K562 (cell line): ENCODE data around the gene DHX40. TPM values are rescaled to one million over a fixed set of nuclear protein-coding genes. Genes with fewer than 3 reads are reported as not detected.

Experiments used
- ARID3B ChIP-seq: fragments of 250-450 bp; sonication (Bioruptor Pico); IDR thresholded peaks from 2 replicates; pipeline ENCODE4 v1.4.0; 2020; ENCODE audit warnings: borderline replicate concordance
- BMI1 ChIP-seq: fragments of 150-350 bp; IDR thresholded peaks from 2 replicates; pipeline ENCODE4 v1.6.1; 2014; ENCODE audit warnings: low read length
- DACH1 ChIP-seq: fragments of 450-650 bp; IDR thresholded peaks from 2 replicates; pipeline ENCODE4 v1.6.1; 2018; ENCODE audit not compliant: partially characterized antibody
- ETS2 ChIP-seq: IDR thresholded peaks from 2 replicates; pipeline ENCODE4 v1.6.1; 2016; ENCODE audit warnings: borderline replicate concordance, missing genetic modification characterization, mild to moderate bottlenecking, moderate library complexity, missing compliant biosample characterization; ENCODE audit not compliant: poor library complexity, severe bottlenecking
- ETV5 ChIP-seq: sonication (generic); formaldehyde crosslinking; IDR thresholded peaks from 2 replicates; pipeline ENCODE4 v1.4.0; 2020; ENCODE audit warnings: low read depth, mild to moderate bottlenecking, missing genetic modification reagents
- HEY1 ChIP-seq: fragments of 250-450 bp; sonication (Bioruptor Pico); IDR thresholded peaks from 2 replicates; pipeline ENCODE4 v1.5.0; 2020; ENCODE audit warnings: mild to moderate bottlenecking, moderate library complexity, borderline replicate concordance
- HMG20A ChIP-seq: fragments of 450-650 bp; formaldehyde crosslinking; conservative IDR thresholded peaks from 2 replicates; pipeline ENCODE4 v1.4.0; 2020; ENCODE audit warnings: mild to moderate bottlenecking, mixed read lengths
- HSF4 ChIP-seq: fragments of 250-450 bp; sonication (Bioruptor Pico); IDR thresholded peaks from 2 replicates; pipeline ENCODE4 v2.1.2; 2022; ENCODE audit warnings: mild to moderate bottlenecking, moderate library complexity, borderline replicate concordance
- KAT8 ChIP-seq: fragments of 450-650 bp; IDR thresholded peaks from 2 replicates; pipeline ENCODE4 v1.6.1; 2016; ENCODE audit warnings: low read depth, mild to moderate bottlenecking
- MCM5 ChIP-seq: fragments of 450-650 bp; IDR thresholded peaks from 2 replicates; pipeline ENCODE4 v1.6.1; 2016; ENCODE audit warnings: low read depth
- MEF2A ChIP-seq: IDR thresholded peaks from 2 replicates; pipeline ENCODE4 v1.6.1; 2011; ENCODE audit warnings: low read depth, mild to moderate bottlenecking, low read length, moderate library complexity; ENCODE audit not compliant: control insufficient read depth
- MEF2D ChIP-seq: conservative IDR thresholded peaks from 2 replicates; pipeline ENCODE4 v1.6.1; 2016; ENCODE audit warnings: low read depth, missing genetic modification characterization, missing compliant biosample characterization
- NCOA2 ChIP-seq, 2 experiments: fragments of 450-650 bp; IDR thresholded peaks; 2 replicates each; pipeline ENCODE4 v1.6.1; 2018; ENCODE audit warnings: mild to moderate bottlenecking in 2 of 2, moderate library complexity in 1 of 2; ENCODE audit not compliant: partially characterized antibody in 2 of 2
- PTRF ChIP-seq: fragments of 450-650 bp; IDR thresholded peaks from 2 replicates; pipeline ENCODE4 v1.6.1; 2016; ENCODE audit warnings: mild to moderate bottlenecking, missing genetic modification characterization, missing compliant biosample characterization
- RAD21 ChIP-seq, 2 experiments: fragments of 250-450 bp in 1 of 2; fragments of 450-650 bp in 1 of 2; sonication (Bioruptor Pico) in 1 of 2; formaldehyde crosslinking in 1 of 2; IDR thresholded peaks in 1 of 2; conservative IDR thresholded peaks in 1 of 2; 2 replicates each; pipeline versions ENCODE4 v1.4.0 to v1.8.0; 2020 to 2022; ENCODE audit warnings: mild to moderate bottlenecking in 2 of 2, moderate library complexity in 1 of 2
- RHOXF2B ChIP-seq: fragments of 250-450 bp; sonication (Bioruptor Pico); conservative IDR thresholded peaks from 2 replicates; pipeline ENCODE4 v1.5.1; 2021
- RNF2 ChIP-seq: sonication (generic); IDR thresholded peaks from 2 replicates; pipeline ENCODE4 v1.6.1; 2016
- SMARCB1 ChIP-seq: IDR thresholded peaks from 2 replicates; pipeline ENCODE4 v1.6.1; 2011; ENCODE audit warnings: improper control_type of control experiment, low read depth; ENCODE audit not compliant: insufficient read length
- SMARCE1 ChIP-seq: fragments of 450-650 bp; IDR thresholded peaks from 2 replicates; pipeline ENCODE4 v1.7.1; 2016; ENCODE audit warnings: mild to moderate bottlenecking
- SOX6 ChIP-seq: fragments of 450-650 bp; IDR thresholded peaks from 2 replicates; pipeline ENCODE4 v1.6.1; 2014; ENCODE audit warnings: mild to moderate bottlenecking
- U2AF2 ChIP-seq: fragments of 200-400 bp; formaldehyde crosslinking; optimal IDR thresholded peaks from 2 replicates; pipeline ENCODE3; 2017; ENCODE audit warnings: low read depth, mild to moderate bottlenecking, low read length
- ZNF12 ChIP-seq: sonication (generic); formaldehyde crosslinking; IDR thresholded peaks from 2 replicates; pipeline ENCODE4 v1.4.0; 2020; ENCODE audit warnings: mild to moderate bottlenecking, missing genetic modification reagents
- ZNF165 ChIP-seq: fragments of 250-450 bp; sonication (Bioruptor Pico); IDR thresholded peaks from 2 replicates; pipeline ENCODE4 v1.4.0; 2020; ENCODE audit warnings: borderline replicate concordance
- ZNF232 ChIP-seq: sonication (generic); formaldehyde crosslinking; IDR thresholded peaks from 2 replicates; pipeline ENCODE4 v1.8.0; 2022; ENCODE audit warnings: mild to moderate bottlenecking, missing genetic modification reagents
- polyA plus RNA-seq, 8 experiments: library from polyadenylated mRNA; depleted of rRNA in 4 of 8; stranded (reverse) in 5 of 8; unstranded in 3 of 8; fragments of >200 nt; fragmentation: Nextera tagmentation in 2 of 8; fragmentation: Illumina TruSeq in 1 of 8; extraction: Ambion mirVana in 2 of 8; extraction: Trizol in 1 of 8; gene quantifications; 2 replicates each; pipeline versions ENCODE4 v1.2.1 to v1.2.3, GENCODE V29; 2011 to 2014; ENCODE audit warnings: inconsistent platforms in 1 of 8, missing spikeins in 1 of 8
- total RNA-seq, 7 experiments: library from RNA; depleted of rRNA in 6 of 7; stranded (reverse); fragments of >200 nt in 6 of 7; fragmentation: Illumina TruSeq in 2 of 7; extraction: Trizol in 2 of 7; gene quantifications; 2 replicates each; pipeline versions ENCODE4 v1.2.1 to v1.2.3, GENCODE V29; 2011 to 2021; ENCODE audit warnings: low replicate concordance in 1 of 7
- TF ChIP-seq, protein P1 (sequence below): sonication (generic); formaldehyde crosslinking; IDR thresholded peaks from 2 replicates; pipeline ENCODE4 v1.8.0; 2023; ENCODE audit warnings: mild to moderate bottlenecking, missing genetic modification reagents

The DHX40 gene
- total and polyA plus RNA-seq, 9 of the 15 experiments (the other 6 are each of a cell fraction or from before 2014, with no cell fraction given), result 7.2 to 38.6 (median 18.7) TPM

DNA sequence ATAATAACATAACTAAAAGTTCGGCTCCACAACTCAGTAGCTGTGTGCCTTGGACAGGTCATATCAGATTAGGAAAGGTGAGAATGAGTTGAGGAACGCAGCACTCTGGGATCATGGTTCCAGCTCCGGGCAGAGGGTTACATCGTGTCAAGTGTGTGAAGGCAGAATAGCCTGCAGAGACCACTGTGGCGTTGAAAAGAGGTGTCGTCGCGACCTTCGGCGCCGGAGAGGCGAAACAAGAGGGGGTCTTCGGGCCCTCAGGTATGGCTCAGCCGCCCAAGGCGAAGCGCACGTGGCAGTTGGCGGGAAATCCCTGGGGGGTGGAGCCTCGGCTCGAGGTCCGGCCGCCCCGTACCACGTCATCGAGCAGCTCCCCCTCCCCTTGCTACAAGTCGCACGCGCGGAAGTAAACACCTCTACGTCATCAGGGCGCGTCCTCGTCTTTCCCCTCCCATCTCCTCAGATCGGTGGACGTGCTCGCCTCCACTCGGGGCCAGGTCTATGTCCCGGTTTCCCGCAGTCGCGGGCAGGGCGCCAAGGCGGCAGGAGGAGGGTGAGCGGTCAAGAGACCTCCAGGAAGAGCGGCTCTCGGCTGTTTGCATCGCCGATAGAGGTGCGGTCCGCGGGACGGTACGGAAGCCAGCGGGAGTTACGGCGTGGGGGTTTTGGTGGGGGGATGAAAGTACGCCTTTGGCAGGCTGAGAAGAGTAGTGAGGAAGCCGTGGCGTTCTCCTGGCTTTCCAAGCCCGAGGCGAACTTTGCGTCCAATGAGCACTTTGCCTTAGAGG, at the start of gene DHX40 (continued):
- TF ChIP-seq ARID3B, result no peak; the same call in 1 of the 2 replicates
- TF ChIP-seq NCOA2 (IDR thresholded peaks at IDR 0.05; ENCODE audit: partially characterized antibody in 2 of 2), result no peak
- TF ChIP-seq HEY1 (CRISPR knock-in tag), result no peak
- TF ChIP-seq KAT8, result no peak
- peak; percentile 89 for TF ChIP-seq ETS2 (tag)
- TF ChIP-seq SMARCB1, result no peak
- TF ChIP-seq ZNF12 (CRISPR knock-in tag), result peak; percentile 71; the same call in 1 of the 2 replicates
- TF ChIP-seq ZNF232 (CRISPR knock-in tag), result peak; percentile 97
- TF ChIP-seq MEF2A, result no peak
- no peak for TF ChIP-seq RAD21 (CRISPR knock-in tag; conservative IDR thresholded peaks at IDR 0.05 in 1 of 2, IDR thresholded peaks at IDR 0.05 in 1 of 2)
- TF ChIP-seq ZNF165, result peak; percentile 60; the same call in 1 of the 2 replicates
- TF ChIP-seq SMARCE1, result no peak
- peak; percentile 71 for TF ChIP-seq SOX6
- no peak for TF ChIP-seq MCM5
- no peak for TF ChIP-seq DACH1
- no peak for TF ChIP-seq BMI1
- peak; percentile 77; the same call in 1 of the 2 replicates for TF ChIP-seq ETV5 (CRISPR knock-in tag)
- TF ChIP-seq, protein P1, sequence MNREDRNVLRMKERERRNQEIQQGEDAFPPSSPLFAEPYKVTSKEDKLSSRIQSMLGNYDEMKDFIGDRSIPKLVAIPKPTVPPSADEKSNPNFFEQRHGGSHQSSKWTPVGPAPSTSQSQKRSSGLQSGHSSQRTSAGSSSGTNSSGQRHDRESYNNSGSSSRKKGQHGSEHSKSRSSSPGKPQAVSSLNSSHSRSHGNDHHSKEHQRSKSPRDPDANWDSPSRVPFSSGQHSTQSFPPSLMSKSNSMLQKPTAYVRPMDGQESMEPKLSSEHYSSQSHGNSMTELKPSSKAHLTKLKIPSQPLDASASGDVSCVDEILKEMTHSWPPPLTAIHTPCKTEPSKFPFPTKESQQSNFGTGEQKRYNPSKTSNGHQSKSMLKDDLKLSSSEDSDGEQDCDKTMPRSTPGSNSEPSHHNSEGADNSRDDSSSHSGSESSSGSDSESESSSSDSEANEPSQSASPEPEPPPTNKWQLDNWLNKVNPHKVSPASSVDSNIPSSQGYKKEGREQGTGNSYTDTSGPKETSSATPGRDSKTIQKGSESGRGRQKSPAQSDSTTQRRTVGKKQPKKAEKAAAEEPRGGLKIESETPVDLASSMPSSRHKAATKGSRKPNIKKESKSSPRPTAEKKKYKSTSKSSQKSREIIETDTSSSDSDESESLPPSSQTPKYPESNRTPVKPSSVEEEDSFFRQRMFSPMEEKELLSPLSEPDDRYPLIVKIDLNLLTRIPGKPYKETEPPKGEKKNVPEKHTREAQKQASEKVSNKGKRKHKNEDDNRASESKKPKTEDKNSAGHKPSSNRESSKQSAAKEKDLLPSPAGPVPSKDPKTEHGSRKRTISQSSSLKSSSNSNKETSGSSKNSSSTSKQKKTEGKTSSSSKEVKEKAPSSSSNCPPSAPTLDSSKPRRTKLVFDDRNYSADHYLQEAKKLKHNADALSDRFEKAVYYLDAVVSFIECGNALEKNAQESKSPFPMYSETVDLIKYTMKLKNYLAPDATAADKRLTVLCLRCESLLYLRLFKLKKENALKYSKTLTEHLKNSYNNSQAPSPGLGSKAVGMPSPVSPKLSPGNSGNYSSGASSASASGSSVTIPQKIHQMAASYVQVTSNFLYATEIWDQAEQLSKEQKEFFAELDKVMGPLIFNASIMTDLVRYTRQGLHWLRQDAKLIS, result peak; percentile 98
- TF ChIP-seq RNF2, result peak; percentile 99
- no peak for TF ChIP-seq U2AF2
- peak; percentile 88 for TF ChIP-seq MEF2D (tag)
- no peak; the same call in 1 of the 2 replicates for TF ChIP-seq RHOXF2B (CRISPR knock-in tag)
- peak; percentile 85; the same call in 1 of the 2 replicates for TF ChIP-seq HSF4 (CRISPR knock-in tag)
- TF ChIP-seq PTRF (tag), result peak; percentile 91
- no peak for TF ChIP-seq HMG20A (CRISPR knock-in tag)
